Frontal cortex (tissue), 4 donors: ENCODE results near the gene CPNE4. TPM values are rescaled to one million over a fixed set of nuclear protein-coding genes. Genes with fewer than 3 reads are reported as not detected.
"Not testable (repeated sequence)": the region's sequence is repeated elsewhere in the genome, so short reads cannot be mapped to it uniquely, and the experiment has no call there.

Source experiments
- DNase-seq, 2 donors: peaks; one replicate each; pipeline ENCODE4 v3.0.0; 2012; ENCODE audit warnings: low spot score in 2 of 2
- FAIRE-seq: peaks from 2 replicates; lab custom pipeline; 2012; peaks lifted over from hg19 to GRCh38; lab: Jason Lieb, UNC
- total RNA-seq: library from RNA; depleted of rRNA; stranded (reverse); fragments of >200 nt; gene quantifications from one replicate; pipeline ENCODE4 v1.2.3, GENCODE V29; 2014
- donor health status: control.
- donor health status: control.
- donor health status: control.

Gene CPNE4
- 14.7 TPM for total RNA-seq

DNA sequence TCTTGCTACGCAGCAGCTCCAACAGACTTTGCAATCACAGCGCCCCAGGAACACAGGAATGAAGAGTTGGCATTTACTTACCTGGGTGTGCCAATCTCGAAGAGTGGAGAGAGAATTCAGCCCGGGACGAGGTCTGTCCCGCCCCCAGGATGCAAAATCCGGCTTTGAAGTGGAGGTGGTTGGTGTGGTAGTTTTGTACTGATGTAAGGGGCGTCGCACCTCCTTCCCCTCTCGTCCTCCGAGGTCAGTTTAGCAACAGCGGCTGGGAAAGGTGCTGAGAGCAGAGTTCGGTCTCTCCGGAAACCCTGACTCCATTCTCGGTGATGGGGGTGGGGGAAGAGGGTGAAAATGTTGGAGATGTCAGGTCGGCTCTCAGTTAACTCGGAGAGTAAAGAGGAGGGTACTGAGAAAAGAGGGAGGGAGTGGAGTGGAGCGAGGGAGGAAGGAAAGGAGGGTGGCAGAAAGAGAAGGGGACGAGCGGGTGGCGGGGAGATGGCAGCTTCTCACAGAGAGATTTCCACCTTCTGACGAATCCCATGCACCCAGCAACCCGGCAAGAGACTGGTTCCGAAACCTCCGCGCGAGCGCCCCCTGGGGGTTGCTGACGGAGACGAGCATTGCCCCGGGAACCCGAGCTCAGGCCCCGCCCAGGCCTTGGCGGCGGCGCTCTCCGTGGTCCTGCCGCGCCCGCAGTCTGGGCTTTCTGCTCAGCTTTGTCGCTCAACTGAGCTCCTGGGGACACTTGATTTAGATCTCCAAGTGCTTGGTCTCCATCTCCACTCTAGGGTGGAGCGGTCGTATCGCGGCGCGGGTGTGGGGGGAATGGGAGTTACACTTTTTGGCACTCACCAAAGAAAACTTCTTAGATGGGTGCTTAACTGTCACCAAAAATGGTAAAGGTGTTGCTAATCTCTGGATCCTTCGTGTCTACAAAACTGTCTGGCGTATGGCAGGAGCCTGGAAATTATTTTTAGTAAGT lies at the start of gene CPNE4:
TSS of gene CPNE4 (minus strand) at position 529 of the 979 bp plus-strand sequence.
- no peak for FAIRE-seq
- DNase-seq = peak; percentile 51 to 80

DNA sequence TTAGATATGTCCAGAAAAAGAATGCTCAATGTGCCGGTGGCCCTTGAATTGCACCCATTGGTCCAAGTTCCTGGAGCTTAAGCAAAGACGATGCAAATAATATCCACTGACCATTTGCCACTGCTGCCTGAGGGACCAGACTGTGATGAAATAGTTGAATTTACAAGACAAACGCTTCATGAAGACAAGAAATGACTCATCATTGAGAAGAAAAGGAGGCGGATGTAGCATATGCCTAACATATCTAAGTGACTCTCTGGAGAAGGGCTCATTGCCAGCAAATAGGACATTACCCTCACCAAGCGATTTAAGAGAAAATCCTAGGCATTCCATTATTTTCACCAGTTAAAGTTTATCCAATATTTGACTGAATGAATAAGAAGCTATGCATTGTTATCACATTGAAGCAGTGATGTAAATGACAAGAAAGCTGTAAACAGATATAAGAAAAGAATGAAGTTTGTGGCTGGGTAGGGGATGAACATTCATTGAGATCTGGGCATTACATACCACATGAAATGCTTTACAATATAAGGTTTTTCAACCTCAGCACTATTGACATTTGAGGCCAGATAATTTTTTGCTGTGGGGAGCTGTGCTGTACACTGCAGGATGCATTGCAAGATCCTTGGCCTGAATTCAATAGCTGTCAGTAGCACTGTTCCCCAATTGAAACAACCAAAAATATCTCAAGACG lies 48.9 kb upstream of the CPNE4 start:
- no peak for FAIRE-seq
- DNase-seq = no peak

DNA sequence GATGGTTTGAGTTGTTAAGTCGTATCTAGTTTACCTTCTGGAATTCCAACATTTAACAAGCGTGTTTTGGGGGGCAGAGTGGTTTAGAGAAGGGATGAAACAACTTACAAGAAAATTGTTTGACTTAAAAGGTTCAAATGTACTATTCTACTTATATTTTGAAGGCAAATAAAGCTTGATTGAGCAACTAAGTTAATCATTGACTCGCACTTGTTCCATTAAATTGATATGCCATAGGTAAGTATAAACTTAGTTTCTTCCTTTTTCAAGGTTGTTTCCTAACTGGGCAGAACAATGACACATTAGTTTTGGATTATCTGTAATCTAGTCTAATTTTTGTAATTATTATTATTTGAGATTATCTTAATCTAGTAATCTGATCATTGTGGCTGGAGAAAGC lies 48.3 kb upstream of the CPNE4 start:
- DNase-seq (no peak), FAIRE-seq (no peak)

DNA sequence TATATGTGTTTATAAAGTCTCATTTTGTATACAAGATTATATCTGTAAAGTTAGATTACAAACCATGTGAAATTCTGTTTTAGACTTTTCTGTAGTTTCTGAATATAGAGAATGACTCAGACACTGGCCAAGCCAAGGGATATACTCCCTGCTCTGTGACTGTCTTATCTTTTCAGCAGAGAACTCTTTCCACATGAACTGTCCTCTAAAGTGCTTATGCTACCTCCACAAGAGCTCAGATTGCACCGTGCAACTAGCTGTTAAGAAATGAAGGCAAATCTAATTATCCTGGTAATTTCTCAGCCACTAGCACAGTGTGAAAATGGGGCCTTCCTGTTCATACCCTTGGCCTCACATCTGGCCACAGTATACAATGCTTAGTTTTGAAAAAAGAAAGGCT lies 44.3 kb upstream of the CPNE4 start:
- no peak for FAIRE-seq
- no peak for DNase-seq

DNA sequence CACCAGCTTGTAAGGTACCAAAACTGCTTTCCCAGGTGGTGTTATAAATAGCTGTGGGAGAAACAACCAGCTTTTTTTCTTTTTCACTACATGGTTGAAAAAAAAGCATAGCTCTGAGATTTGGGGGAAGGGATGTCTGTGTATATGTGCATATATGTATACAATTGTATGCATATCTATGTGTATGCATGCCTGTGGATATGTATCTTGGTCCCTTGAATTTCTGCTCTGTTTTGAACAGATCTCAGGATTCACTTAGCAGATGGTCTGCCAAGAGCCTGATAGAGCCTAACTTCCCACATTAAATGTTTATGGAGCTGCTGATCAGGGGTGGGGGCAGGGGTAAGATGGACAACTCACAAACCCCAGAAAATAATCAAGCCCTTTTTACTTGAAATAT lies 39.0 kb upstream of the CPNE4 start:
- DNase-seq = no peak
- FAIRE-seq = no peak

DNA sequence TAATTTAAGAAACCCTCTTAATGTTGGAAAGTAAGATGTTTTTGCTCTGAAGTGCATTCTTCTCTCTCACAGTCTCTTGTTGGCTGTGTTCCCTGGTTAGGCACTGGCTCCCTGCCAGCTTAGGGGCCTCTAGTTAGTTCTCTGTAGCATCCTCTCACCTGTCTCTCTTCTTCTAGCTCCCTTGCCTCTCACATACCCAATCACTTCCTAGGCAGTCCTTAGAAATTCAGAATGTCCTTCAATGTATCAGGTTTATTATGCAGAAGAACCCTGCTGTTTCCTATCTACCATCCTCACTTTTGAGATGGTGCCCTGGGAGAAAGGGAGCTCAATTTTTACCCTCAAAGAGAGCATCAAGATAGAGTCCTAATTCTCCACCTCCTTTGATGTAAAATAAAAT lies 36.2 kb upstream of the CPNE4 start:
- no peak for DNase-seq
- no peak for FAIRE-seq

DNA sequence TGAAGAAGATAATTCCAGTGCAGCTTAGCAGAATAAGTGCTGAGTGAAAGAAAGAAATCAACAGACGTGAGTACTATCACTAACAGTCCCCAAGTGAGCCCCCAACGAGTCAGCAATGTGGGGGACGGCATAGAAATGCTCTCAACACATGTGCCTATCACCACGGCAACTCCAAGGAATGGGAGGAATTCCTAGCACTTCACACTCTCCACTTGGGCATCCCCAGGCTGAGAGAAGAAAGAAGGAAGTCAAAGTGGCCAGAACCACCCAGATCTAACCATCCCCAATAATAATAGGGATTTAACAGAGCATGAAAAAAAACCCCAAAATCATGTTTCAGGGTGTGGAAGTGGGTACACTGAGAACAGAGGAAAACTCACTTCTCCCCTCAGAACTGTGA lies 29.3 kb upstream of the CPNE4 start:
- no peak for FAIRE-seq
- no peak for DNase-seq

DNA sequence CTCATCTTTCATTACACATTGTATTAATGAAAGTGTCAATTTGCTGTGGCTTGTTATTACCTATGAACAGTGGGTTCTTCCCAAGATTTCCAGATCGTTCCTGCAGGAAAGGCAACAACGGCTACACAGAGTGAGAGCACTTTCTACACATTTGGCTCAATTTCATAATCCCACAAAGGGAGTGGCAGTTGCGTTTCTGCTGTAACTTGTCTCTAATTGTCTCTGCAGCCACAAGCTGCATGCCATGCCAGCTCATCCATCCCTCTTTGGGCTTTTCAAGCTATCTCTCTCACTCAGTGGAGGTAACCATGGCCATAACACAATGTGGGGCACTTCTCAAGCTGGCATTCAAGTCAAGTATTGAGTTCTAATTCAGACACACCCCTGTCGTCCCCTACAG lies 27.7 kb upstream of the CPNE4 start:
- FAIRE-seq = no peak
- no peak for DNase-seq

DNA sequence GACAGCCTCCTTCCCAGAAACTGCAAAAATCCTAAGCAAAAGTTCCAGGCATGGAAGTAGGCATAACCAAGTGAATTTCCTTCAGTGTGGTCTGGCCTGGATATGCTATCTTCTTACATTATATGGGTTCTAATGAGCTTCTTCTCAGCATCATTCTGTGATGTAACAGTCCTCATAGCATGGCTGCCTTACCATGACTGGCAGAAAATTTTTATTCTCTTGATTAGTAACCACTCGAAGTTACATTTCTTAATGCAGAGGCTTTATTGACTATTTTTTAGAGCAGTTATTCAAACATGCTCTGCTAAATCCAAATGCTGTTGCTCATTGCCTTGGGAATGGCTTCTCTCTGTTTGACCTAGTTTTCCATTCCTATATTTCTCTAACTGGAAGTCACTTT lies 21.1 kb upstream of the CPNE4 start:
- no peak for FAIRE-seq
- DNase-seq = no peak

DNA sequence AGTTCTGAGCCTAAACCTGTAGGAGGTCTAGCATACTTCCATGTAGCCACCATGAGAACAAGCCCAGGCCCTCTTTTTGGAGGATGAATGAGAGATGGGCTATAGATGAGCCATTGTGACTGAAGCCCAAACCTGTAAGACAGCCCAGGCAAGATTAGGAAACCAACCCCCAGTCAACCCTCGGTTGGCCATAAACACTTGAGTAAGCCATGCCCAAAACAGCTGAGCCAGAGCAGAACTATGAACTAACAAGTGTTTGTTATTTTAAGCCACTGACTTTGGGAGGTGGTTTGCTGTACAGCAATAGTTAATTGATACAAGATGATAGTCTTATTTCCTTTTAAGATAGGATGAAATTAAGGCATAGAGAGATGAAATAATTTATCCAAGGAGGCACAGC lies 12.4 kb upstream of the CPNE4 start:
- DNase-seq (no peak), FAIRE-seq (no peak)

DNA sequence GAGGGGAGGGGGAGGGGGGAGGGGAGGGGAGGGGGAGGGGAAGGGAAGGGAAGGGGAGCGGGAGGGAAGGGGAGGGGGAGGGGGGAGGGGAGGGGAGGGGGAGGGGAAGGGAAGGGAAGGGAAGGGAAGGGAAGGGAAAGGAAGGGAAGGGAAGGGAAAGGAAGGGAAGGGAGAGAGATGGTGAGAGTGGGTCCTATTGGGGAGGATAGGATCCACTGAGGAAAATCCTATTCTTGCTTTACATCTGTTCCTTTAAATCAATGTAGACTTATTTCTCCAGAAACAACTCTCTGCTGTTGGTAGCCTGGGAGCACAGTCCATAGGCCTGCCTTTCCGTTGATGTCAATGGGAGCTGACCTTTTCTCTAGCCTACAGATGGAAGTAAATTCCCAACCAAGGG lies 10.1 kb upstream of the CPNE4 start:
- not testable (repeated sequence) for DNase-seq, FAIRE-seq

DNA sequence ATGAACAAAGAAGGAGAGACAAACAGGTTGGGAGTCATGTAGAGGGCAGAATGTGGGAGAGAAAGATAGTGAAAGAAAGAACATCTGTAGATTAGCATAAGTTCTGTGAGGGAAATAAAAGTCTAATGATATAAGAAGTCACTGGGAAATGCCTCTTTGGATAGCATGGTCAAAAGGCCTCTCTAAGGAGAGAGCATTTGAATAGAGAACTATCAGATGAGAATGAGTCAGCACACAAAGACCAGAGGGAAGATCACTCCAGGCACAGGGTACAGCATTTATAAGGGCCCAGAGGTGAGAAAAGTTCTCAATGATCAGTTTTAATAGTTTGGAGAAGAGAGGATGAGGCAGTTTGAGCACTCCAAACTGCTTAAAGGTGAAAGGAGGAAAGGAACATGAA lies 7.9 kb upstream of the CPNE4 start:
- FAIRE-seq = no peak
- no peak for DNase-seq

DNA sequence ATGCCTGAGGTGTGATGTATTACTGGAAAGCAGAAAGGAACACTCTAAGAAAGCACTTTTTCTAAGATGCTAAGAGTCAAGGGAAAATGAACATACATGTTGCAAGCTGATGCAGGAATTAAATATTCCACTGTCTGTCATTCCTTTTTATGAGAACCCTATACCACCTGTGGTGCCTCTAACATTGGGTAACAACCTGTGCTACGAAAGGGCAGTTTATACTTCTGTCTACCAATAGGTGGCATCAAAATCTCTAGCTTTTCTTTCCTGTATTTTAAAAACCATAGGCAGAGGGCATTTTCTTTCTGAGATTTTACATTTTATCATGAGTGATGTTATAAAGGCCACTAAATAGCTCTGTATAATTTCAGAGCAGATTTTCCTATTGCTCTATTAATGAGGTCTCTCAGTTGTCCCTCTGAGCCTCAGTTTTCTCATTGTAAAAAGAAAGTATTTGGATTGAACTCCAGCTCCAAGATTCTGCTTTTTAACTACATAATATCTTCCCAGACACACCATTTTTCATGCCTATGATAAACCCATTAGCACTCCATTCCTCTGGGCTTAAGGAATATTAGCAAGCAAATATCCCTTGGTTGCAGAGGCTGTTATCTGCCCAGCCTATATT lies 3.5 kb upstream of the CPNE4 start:
- FAIRE-seq = no peak
- DNase-seq = peak in 1 of 2 donors; percentile 17

DNA sequence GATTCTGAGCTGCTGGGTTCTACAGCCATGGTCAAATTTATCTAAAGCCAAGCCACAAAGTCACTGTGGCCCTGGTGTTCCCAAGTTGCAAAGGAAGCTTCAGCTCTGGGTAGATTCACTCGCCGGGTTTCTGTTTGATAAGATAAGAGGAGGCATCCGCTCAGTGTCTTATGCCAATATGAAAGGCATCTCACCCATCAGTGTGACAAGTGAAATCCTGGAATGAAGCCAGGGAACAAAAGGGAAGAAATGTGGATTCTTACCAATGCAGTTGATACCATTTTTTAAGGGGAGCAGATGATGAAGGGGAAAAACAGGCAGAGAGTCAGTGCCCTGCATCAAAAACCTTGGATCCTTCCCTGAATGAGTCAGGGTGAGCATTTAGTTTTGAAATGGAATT lies 2.8 kb upstream of the CPNE4 start:
- FAIRE-seq = no peak
- DNase-seq = no peak

DNA sequence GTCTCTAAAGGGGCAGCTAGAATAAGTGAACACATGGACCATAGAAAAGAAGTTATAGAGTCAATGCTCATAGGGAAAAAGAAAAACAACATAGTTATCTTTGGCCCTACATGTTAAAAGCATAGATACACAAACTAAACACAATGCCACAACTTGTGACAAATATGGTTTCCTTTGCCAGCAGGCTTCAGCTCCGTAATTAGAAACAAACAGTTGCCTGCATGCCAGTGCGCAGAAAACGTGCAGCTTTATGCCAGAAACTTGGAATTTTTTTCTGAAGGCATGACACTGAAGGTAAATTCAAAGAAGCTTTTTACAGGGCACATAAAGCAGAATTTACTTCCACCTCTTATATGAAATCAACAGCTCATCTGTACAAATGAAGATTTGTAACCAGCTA lies 2.2 kb upstream of the CPNE4 start:
- no peak for DNase-seq
- no peak for FAIRE-seq

DNA sequence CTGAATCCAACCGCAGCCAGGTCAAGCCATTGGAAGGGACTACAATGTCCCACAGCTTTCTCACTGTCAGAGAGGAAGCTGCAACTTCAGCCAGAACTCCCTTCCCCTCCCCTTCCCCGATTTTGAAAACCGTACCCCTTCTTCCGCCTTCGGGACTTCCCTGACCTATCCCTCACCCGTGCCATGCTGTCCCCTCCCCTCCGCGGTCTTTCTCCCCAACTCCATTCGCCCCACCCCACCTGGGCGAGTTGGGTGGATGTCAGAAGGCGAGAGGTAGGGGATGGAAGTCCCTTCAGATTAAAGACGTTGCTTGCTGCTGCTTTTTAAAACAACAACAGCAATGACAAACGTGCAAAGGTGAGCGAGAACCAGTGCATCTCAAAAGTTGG lies 723 bp downstream of the CPNE4 start:
- FAIRE-seq = no peak
- DNase-seq = no peak

DNA sequence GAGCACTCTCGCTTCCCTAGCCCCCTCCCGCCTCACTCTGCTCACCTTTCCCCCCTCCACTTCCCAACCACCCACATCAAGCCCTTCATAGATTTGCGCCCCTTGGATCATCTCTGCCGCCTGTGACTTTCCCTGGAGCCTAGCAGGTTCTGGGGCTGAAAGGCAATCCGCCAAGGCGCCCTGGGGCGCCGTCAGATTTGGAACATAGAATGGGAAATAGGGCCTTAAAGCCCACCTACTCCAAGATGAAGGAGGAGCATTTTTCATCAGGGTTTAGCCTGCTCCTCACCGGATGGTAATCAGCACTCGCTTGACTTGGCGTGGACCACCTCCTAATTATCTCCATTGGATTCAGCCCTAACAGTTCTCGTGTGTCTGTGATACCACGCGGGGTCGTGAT lies 1.3 kb downstream of the CPNE4 start:
- no peak for DNase-seq
- no peak for FAIRE-seq

DNA sequence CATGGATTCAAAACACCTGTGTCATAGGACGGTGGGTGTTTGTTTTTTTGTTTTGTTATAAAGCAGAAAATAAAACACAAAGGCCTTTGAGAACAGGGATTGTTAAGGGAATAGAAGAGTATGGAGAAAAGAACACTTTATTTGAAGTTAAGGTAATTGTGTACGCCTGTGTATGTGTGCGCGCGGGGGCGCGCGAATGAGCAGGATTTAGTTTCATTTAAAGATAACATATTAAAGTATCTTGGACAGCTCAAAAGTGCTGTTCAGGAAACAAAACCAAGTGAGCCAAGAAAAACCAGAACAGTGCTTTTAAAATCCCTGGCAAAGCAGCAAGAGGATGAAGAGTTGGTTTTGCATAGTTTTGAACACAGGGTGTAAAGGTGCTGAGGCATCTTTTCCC lies 1.9 kb downstream of the CPNE4 start:
- FAIRE-seq (no peak), DNase-seq (no peak)

DNA sequence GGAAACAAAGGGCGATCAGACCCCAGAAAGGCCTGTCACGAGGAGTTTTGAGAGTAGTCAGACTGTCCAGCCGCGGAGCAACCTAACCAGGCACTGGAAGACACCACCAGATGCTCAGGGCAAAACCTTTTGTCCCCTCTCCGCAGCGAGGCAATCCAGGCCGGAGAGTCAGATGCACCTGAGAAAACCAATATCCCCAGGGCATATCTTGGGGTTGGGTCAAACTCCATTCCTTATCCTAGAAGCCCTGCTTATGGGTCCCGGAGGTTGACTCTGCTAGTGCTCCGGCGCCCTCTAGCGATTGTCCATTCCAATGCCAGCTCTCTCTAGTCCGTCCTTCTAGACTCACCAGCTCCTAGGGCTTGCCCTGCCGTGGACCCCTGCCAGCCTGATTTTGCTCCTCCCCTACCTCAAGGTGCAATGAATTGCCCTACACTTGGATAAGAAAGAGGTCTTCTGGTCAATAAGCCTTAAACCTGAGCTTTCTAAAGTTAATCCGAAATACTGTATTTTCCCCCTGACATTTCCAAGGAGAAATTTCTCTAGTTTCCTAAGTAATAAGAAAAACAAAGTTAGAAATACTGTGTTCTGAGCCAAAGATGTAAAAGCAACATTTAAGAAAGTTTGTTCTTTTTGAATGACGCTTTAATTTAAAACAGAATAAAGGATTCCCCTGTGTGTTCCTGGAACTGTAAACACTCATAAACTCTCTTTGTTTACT lies 5.5 kb downstream of the CPNE4 start:
- DNase-seq (peak; percentile 46 to 48), FAIRE-seq (no peak)

DNA sequence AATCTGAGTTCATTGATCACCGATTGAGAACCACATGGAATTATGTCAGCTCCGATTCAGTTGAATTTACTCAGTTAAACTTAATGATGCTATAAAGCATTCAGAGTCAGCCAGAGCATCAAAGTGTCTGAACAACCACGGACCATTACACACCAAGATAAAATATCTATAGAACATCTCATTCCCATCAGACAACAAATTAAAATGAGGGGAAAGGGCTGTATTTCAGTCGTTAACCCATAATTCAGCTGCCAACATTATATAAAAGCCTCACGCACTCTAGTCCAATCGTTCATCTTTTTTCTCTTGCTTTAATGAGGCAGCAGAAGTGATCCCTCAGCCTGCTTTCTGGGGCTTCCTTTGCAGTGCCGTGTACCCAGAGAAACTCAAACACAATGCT lies 11.9 kb downstream of the CPNE4 start:
- FAIRE-seq (no peak), DNase-seq (no peak)
